ENCODE measurements around the gene TBCC.

The TBCC gene

DNA sequence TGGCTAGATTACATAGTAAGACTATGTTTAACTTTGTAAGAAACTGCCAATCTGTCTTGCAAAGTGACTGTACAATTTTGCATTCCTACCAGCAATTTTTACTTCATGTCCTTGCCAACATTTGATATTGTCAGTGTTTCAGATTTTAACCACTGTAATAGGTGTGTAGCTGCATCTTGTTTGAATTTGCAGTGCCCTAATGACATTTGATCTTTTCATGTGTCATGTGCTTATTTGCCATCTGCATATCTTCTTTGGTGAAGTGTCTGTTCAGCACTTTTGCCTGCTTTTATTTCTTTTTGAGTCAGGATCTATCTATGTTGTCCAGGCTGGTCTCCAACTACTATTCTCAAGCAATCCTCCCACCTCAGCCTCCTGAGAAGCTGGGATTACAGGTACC, 21.1 kb downstream of the TBCC start:
- no peak overlapping the region for H3K9ac ChIP-seq (ENCODE audit: low read length)
- no peak overlapping the region for H2AK5ac ChIP-seq (ENCODE audit: low read length)
- H3K27me3 ChIP-seq (ENCODE audit: insufficient read depth, low read length): no peaks in the 10 kb centered on the region
- no peak overlapping the region for H4K91ac ChIP-seq (ENCODE audit: low read depth, low read length)
- H3K23ac ChIP-seq (ENCODE audit: low read length): no peak overlapping the region
- no peak overlapping the region for H3K4ac ChIP-seq (ENCODE audit: low read depth, low read length)
- no peaks in the 10 kb centered on the region for H3K36me3 ChIP-seq (ENCODE audit: control insufficient read depth in 1 of 2, insufficient read depth in 2 of 2, low read length in 2 of 2)
- no peak overlapping the region for H4K12ac ChIP-seq (ENCODE audit: low read depth, low read length)
- H3K4me3 ChIP-seq (ENCODE audit: low read depth, low read length): no peak overlapping the region
- H3K14ac ChIP-seq (ENCODE audit: low read length): no peak overlapping the region
- H3K79me2 ChIP-seq (ENCODE audit: control insufficient read depth, insufficient read depth, low read length, poor library complexity): no peaks in the 10 kb centered on the region
- H3K4me2 ChIP-seq (ENCODE audit: low read length): no peak overlapping the region
- no peaks in the 10 kb centered on the region for H3K4me1 ChIP-seq (ENCODE audit: control insufficient read depth in 1 of 2, insufficient read depth in 2 of 2, low read length in 2 of 2)
- no peak overlapping the region for H3K18ac ChIP-seq (ENCODE audit: low read length)
- no peak overlapping the region for H4K8ac ChIP-seq (ENCODE audit: low read depth, low read length)
- no peak for DNase-seq
- H2AFZ ChIP-seq (ENCODE audit: insufficient read depth, low read length, poor library complexity): no peak overlapping the region
- H3K9me3 ChIP-seq (ENCODE audit: insufficient read depth, low read depth, low read length): peaks cover 3% of the 10 kb centered on the region
- H2BK12ac ChIP-seq (ENCODE audit: low read length): no peak overlapping the region
- no peaks in the 10 kb centered on the region for H3K79me1 ChIP-seq (ENCODE audit: low read length)
- H2BK5ac ChIP-seq (ENCODE audit: low read depth, low read length, poor library complexity): no peak overlapping the region
- no peak overlapping the region for H2BK120ac ChIP-seq (ENCODE audit: insufficient read depth, low read length, poor library complexity)
- no peak overlapping the region for H3K27ac ChIP-seq (ENCODE audit: low read depth, low read length)

DNA sequence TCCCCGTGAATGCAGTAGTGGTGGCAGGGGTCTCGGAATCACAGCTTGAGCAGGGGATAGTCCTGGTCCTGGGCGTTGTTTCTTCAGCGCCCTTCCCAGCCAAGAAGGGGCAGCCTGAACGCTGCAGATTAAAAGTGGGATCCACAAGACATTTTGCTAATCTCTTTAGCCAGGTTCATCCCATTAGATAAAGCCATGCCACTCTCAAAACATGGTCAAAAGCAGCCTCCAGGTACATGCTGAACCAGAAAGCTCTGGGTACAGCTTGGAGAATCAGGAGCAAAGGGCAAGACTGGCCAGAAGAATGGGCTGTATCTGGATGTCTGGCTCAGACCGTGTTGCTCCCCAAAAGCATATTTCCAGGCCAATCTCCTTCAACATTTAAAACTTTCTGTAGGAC, 23.4 kb downstream of the TBCC start, which contains the start of gene PRPH2:
Gene PRPH2, minus strand, starts transcription at position 101 of the 400 bp plus-strand sequence. CDS start 263 bp downstream, outside the sequence.
- H4K8ac ChIP-seq (ENCODE audit: low read depth, low read length): no peak within 1 kb of the TSS
- H3K27ac ChIP-seq (ENCODE audit: low read depth, low read length): no peak within 1 kb of the TSS
- no peaks in the 10 kb centered on the region for H3K27me3 ChIP-seq (ENCODE audit: insufficient read depth, low read length)
- H2AK5ac ChIP-seq (ENCODE audit: low read length): no peak within 1 kb of the TSS
- H3K9me3 ChIP-seq (ENCODE audit: insufficient read depth, low read depth, low read length): peaks cover 3% of the 10 kb centered on the region
- H3K36me3 ChIP-seq (ENCODE audit: control insufficient read depth in 1 of 2, insufficient read depth in 2 of 2, low read length in 2 of 2): no peaks in the 10 kb centered on the region
- H2AFZ ChIP-seq (ENCODE audit: insufficient read depth, low read length, poor library complexity): no peak within 1 kb of the TSS
- no peak for DNase-seq
- no peak within 1 kb of the TSS for H2BK5ac ChIP-seq (ENCODE audit: low read depth, low read length, poor library complexity)
- H2BK120ac ChIP-seq (ENCODE audit: insufficient read depth, low read length, poor library complexity): no peak within 1 kb of the TSS
- no peaks in the 10 kb centered on the region for H3K4me1 ChIP-seq (ENCODE audit: control insufficient read depth in 1 of 2, insufficient read depth in 2 of 2, low read length in 2 of 2)
- H3K4ac ChIP-seq (ENCODE audit: low read depth, low read length): no peak within 1 kb of the TSS
- H3K9ac ChIP-seq (ENCODE audit: low read length): no peak within 1 kb of the TSS
- H3K18ac ChIP-seq (ENCODE audit: low read length): no peak within 1 kb of the TSS
- no peak within 1 kb of the TSS for H4K12ac ChIP-seq (ENCODE audit: low read depth, low read length)
- WGBS (ENCODE audit: extremely low coverage, insufficient coverage, insufficient read length): no CpG with 5 or more reads among the region's 6 CpGs
- no peak within 1 kb of the TSS for H2BK12ac ChIP-seq (ENCODE audit: low read length)
- H4K91ac ChIP-seq (ENCODE audit: low read depth, low read length): no peak within 1 kb of the TSS
- H3K79me1 ChIP-seq (ENCODE audit: low read length): no peaks in the 10 kb centered on the region
- H3K4me2 ChIP-seq (ENCODE audit: low read length): no peak within 1 kb of the TSS
- H3K14ac ChIP-seq (ENCODE audit: low read length): no peak within 1 kb of the TSS
- no peak within 1 kb of the TSS for H3K23ac ChIP-seq (ENCODE audit: low read length)
- no peak within 1 kb of the TSS for H3K4me3 ChIP-seq (ENCODE audit: low read depth, low read length)
- H3K79me2 ChIP-seq (ENCODE audit: control insufficient read depth, insufficient read depth, low read length, poor library complexity): no peaks in the 10 kb centered on the region

DNA sequence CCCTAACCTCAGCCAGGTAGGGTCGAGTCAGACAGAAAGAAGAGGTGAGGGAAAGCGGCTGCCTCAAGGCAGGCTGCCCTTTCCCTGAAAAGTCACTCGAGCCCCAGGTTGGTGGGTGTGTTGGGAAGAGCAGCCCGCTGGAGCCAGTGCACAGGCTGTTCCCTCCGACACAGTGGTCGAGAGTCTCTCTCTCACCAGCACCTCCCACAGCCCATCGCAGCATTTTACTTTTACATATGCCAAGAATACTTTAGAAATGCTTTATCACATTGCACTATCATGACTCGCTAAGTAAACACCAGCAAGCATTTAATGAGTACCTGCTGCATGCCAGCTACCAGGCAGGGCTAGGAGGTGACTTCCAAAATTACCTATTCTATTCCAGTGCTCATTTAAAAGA, 25.2 kb downstream of the TBCC start:
- Histone ChIP-seq H3K9ac (ENCODE audit: low read length) (no peak overlapping the region), H3K36me3 (ENCODE audit: control insufficient read depth in 1 of 2, insufficient read depth in 2 of 2, low read length in 2 of 2) (no peaks in the 10 kb centered on the region), H4K12ac (ENCODE audit: low read depth, low read length) (no peak overlapping the region), H2AFZ (ENCODE audit: insufficient read depth, low read length, poor library complexity) (no peak overlapping the region), H4K91ac (ENCODE audit: low read depth, low read length) (no peak overlapping the region), H3K23ac (ENCODE audit: low read length) (no peak overlapping the region), H3K4ac (ENCODE audit: low read depth, low read length) (no peak overlapping the region), H2BK5ac (ENCODE audit: low read depth, low read length, poor library complexity) (no peak overlapping the region), H4K8ac (ENCODE audit: low read depth, low read length) (no peak overlapping the region), H3K4me2 (ENCODE audit: low read length) (no peak overlapping the region), H2BK120ac (ENCODE audit: insufficient read depth, low read length, poor library complexity) (no peak overlapping the region), H3K9me3 (ENCODE audit: insufficient read depth, low read depth, low read length) (peaks cover 3% of the 10 kb centered on the region), H3K18ac (ENCODE audit: low read length) (no peak overlapping the region), H3K4me1 (ENCODE audit: control insufficient read depth in 1 of 2, insufficient read depth in 2 of 2, low read length in 2 of 2) (no peaks in the 10 kb centered on the region), H2AK5ac (ENCODE audit: low read length) (no peak overlapping the region), H3K27me3 (ENCODE audit: insufficient read depth, low read length) (no peaks in the 10 kb centered on the region), H3K79me2 (ENCODE audit: control insufficient read depth, insufficient read depth, low read length, poor library complexity) (no peaks in the 10 kb centered on the region), H3K27ac (ENCODE audit: low read depth, low read length) (no peak overlapping the region), H3K14ac (ENCODE audit: low read length) (no peak overlapping the region), H3K4me3 (ENCODE audit: low read depth, low read length) (no peak overlapping the region), H3K79me1 (ENCODE audit: low read length) (no peaks in the 10 kb centered on the region), H2BK12ac (ENCODE audit: low read length) (no peak overlapping the region)
- peak in 1 of 2 donors; percentile 30 for DNase-seq
- WGBS (ENCODE audit: extremely low coverage, insufficient coverage, insufficient read length): no CpG with 5 or more reads among the region's 8 CpGs

DNA sequence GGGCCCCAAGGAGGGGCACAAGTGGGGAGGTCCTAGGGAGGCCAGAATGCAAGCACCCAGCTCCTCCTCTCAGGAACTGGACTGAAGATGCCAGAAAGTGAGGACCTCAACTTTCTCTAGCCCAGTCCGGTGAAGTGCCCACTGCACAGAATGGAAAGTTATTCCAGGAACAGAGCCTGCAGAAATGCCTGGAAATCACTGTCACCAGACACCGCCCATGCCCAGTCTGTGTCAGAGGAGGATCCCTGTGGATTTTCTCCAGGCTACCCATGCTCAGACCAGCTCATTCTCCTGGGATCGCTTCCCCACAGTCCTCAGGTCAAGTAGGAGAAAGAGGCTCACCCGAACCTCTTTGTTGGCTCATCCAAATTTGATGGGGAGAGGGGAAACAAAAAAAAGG, 30.0 kb downstream of the TBCC start:
- Histone ChIP-seq H2BK5ac (ENCODE audit: low read depth, low read length, poor library complexity) (no peak overlapping the region), H3K23ac (ENCODE audit: low read length) (no peak overlapping the region), H3K9me3 (ENCODE audit: insufficient read depth, low read depth, low read length) (peaks cover 4% of the 10 kb centered on the region), H2BK120ac (ENCODE audit: insufficient read depth, low read length, poor library complexity) (no peak overlapping the region), H4K91ac (ENCODE audit: low read depth, low read length) (no peak overlapping the region), H4K8ac (ENCODE audit: low read depth, low read length) (no peak overlapping the region), H3K27me3 (ENCODE audit: insufficient read depth, low read length) (no peaks in the 10 kb centered on the region), H3K4me2 (ENCODE audit: low read length) (no peak overlapping the region), H2BK12ac (ENCODE audit: low read length) (peak overlapping the region; percentile 34), H4K12ac (ENCODE audit: low read depth, low read length) (no peak overlapping the region), H3K9ac (ENCODE audit: low read length) (no peak overlapping the region), H3K79me1 (ENCODE audit: low read length) (no peaks in the 10 kb centered on the region), H3K4me1 (ENCODE audit: control insufficient read depth in 1 of 2, insufficient read depth in 2 of 2, low read length in 2 of 2) (no peaks in the 10 kb centered on the region), H2AK5ac (ENCODE audit: low read length) (no peak overlapping the region), H3K79me2 (ENCODE audit: control insufficient read depth, insufficient read depth, low read length, poor library complexity) (no peaks in the 10 kb centered on the region), H3K14ac (ENCODE audit: low read length) (no peak overlapping the region), H3K4me3 (ENCODE audit: low read depth, low read length) (no peak overlapping the region), H3K27ac (ENCODE audit: low read depth, low read length) (no peak overlapping the region), H2AFZ (ENCODE audit: insufficient read depth, low read length, poor library complexity) (no peak overlapping the region), H3K36me3 (ENCODE audit: control insufficient read depth in 1 of 2, insufficient read depth in 2 of 2, low read length in 2 of 2) (no peaks in the 10 kb centered on the region), H3K4ac (ENCODE audit: low read depth, low read length) (no peak overlapping the region), H3K18ac (ENCODE audit: low read length) (no peak overlapping the region)
- no CpG with 5 or more reads among the region's 4 CpGs for WGBS (ENCODE audit: extremely low coverage, insufficient coverage, insufficient read length)
- DNase-seq: no peak

All from trophoblast cell (in vitro differentiated cells and primary cell).